ENCODE data around the gene SERINC5. TPM values are rescaled to one million over a fixed set of nuclear protein-coding genes. Genes with fewer than 3 reads are reported as not detected.

Gene SERINC5
- total RNA-seq, 3 donors from 2014 or later (not counting 1 experiment from before 2014, with no cell fraction given): 6.8 to 18.9 (median 14.5) TPM

- ATAC-seq: no peak
- H3K4me3 Mint-ChIP-seq: no peak overlapping the region
- intact Hi-C loops (cut with micrococcal nuclease): no loop called here
- no peak overlapping the region for H3K27ac Mint-ChIP-seq
- no peaks in the 10 kb centered on the region for H3K27me3 Mint-ChIP-seq (ENCODE audit: low read depth in 2 of 2)
- H3K9me3 Mint-ChIP-seq: peaks cover 0 to 3% of the 10 kb centered on the region in 2 donors
- Histone ChIP-seq H3K4me1 (ENCODE audit: control insufficient read depth, insufficient read depth, low read length) (peaks cover 4% of the 10 kb centered on the region), H3K27me3 (ENCODE audit: control insufficient read depth, insufficient read depth, low read length) (no peaks in the 10 kb centered on the region), H3K27ac (ENCODE audit: low read length) (no peak overlapping the region), H3K9me3 (ENCODE audit: control insufficient read depth, insufficient read depth, low read length) (no peaks in the 10 kb centered on the region), H3K36me3 (ENCODE audit: control insufficient read depth, insufficient read depth, low read length) (no peaks in the 10 kb centered on the region), H3K4me3 (ENCODE audit: low read length) (no peak overlapping the region)
- no peak for TF ChIP-seq CTCF (IDR thresholded peaks at IDR 0.05)
- H3K36me3 Mint-ChIP-seq: no peaks in the 10 kb centered on the region
- H3K4me1 Mint-ChIP-seq: peaks cover 8 to 9% of the 10 kb centered on the region in 2 donors
- no peak for DNase-seq
- 100% methylated on average over 2 of the region's 2 CpGs for WGBS (ENCODE audit: insufficient coverage)
Measured at GRCh38 chr5:80119372-80119771, 136.5 kb downstream of the SERINC5 start.

GRCh38 chr5:80117446-80117845, 138.4 kb downstream of the SERINC5 start:
- H3K27ac Mint-ChIP-seq: no peak overlapping the region
- Histone ChIP-seq H3K36me3 (ENCODE audit: control insufficient read depth, insufficient read depth, low read length) (no peaks in the 10 kb centered on the region), H3K27ac (ENCODE audit: low read length) (no peak overlapping the region), H3K4me3 (ENCODE audit: low read length) (no peak overlapping the region), H3K27me3 (ENCODE audit: control insufficient read depth, insufficient read depth, low read length) (no peaks in the 10 kb centered on the region), H3K9me3 (ENCODE audit: control insufficient read depth, insufficient read depth, low read length) (no peaks in the 10 kb centered on the region), H3K4me1 (ENCODE audit: control insufficient read depth, insufficient read depth, low read length) (peaks cover 3% of the 10 kb centered on the region)
- TF ChIP-seq CTCF (IDR thresholded peaks at IDR 0.05): no peak
- ATAC-seq: no peak
- H3K36me3 Mint-ChIP-seq: no peaks in the 10 kb centered on the region
- no peaks in the 10 kb centered on the region for H3K27me3 Mint-ChIP-seq (ENCODE audit: low read depth in 2 of 2)
- H3K4me1 Mint-ChIP-seq: peaks cover 8 to 9% of the 10 kb centered on the region in 2 donors
- intact Hi-C loops (cut with micrococcal nuclease): no loop called here
- no peak for DNase-seq
- H3K9me3 Mint-ChIP-seq: peaks cover 0 to 3% of the 10 kb centered on the region in 2 donors
- H3K4me3 Mint-ChIP-seq: no peak overlapping the region

GRCh38 chr5:80116465-80116864, 139.4 kb downstream of the SERINC5 start:
- Histone ChIP-seq H3K27me3 (ENCODE audit: control insufficient read depth, insufficient read depth, low read length) (no peaks in the 10 kb centered on the region), H3K27ac (ENCODE audit: low read length) (no peak overlapping the region), H3K4me1 (ENCODE audit: control insufficient read depth, insufficient read depth, low read length) (peaks cover 3% of the 10 kb centered on the region), H3K36me3 (ENCODE audit: control insufficient read depth, insufficient read depth, low read length) (no peaks in the 10 kb centered on the region), H3K9me3 (ENCODE audit: control insufficient read depth, insufficient read depth, low read length) (no peaks in the 10 kb centered on the region), H3K4me3 (ENCODE audit: low read length) (no peak overlapping the region)
- Mint-ChIP-seq H3K27ac (no peak overlapping the region), H3K27me3 (ENCODE audit: low read depth in 2 of 2) (no peaks in the 10 kb centered on the region), H3K9me3 (peaks cover 0 to 3% of the 10 kb centered on the region in 2 donors), H3K36me3 (no peaks in the 10 kb centered on the region), H3K4me1 (peaks cover 8 to 9% of the 10 kb centered on the region in 2 donors), H3K4me3 (no peak overlapping the region)
- DNase-seq: no peak
- TF ChIP-seq CTCF (IDR thresholded peaks at IDR 0.05): no peak
- no peak for ATAC-seq
- 92% methylated on average over 4 of the region's 4 CpGs for WGBS (ENCODE audit: insufficient coverage)
- intact Hi-C loops (cut with micrococcal nuclease): no loop called here

- H3K36me3 Mint-ChIP-seq: no peaks in the 10 kb centered on the region
- TF ChIP-seq CTCF (IDR thresholded peaks at IDR 0.05): no peak
- H3K9me3 ChIP-seq (ENCODE audit: control insufficient read depth, insufficient read depth, low read length): no peaks in the 10 kb centered on the region
- H3K9me3 Mint-ChIP-seq: peaks cover 0 to 3% of the 10 kb centered on the region in 2 donors
- H3K4me1 ChIP-seq (ENCODE audit: control insufficient read depth, insufficient read depth, low read length): peaks cover 3% of the 10 kb centered on the region
- H3K4me1 Mint-ChIP-seq: peaks cover 8 to 9% of the 10 kb centered on the region in 2 donors
- intact Hi-C loops (cut with micrococcal nuclease): no loop called here
- ATAC-seq (no peak), DNase-seq (no peak)
- H3K27ac ChIP-seq (ENCODE audit: low read length): no peak overlapping the region
- 96% methylated on average over 4 of the region's 4 CpGs for WGBS (ENCODE audit: insufficient coverage)
- no peaks in the 10 kb centered on the region for H3K27me3 ChIP-seq (ENCODE audit: control insufficient read depth, insufficient read depth, low read length)
- no peaks in the 10 kb centered on the region for H3K36me3 ChIP-seq (ENCODE audit: control insufficient read depth, insufficient read depth, low read length)
- H3K27ac Mint-ChIP-seq: no peak overlapping the region
- H3K27me3 Mint-ChIP-seq (ENCODE audit: low read depth in 2 of 2): no peaks in the 10 kb centered on the region
- no peak overlapping the region for H3K4me3 ChIP-seq (ENCODE audit: low read length)
- no peak overlapping the region for H3K4me3 Mint-ChIP-seq
Measured at GRCh38 chr5:80116000-80116399, 139.8 kb downstream of the SERINC5 start.
